Activated CD4-positive, alpha-beta T cell treated with anti-CD3 and anti-CD28 coated beads, Interleukin-2, amount 10 ng/mL, durations not matched to agents 7 days and 5 days (primary cell): ENCODE measurements around the gene CS. TPM values are rescaled to one million over a fixed set of nuclear protein-coding genes. Genes with fewer than 3 reads are reported as not detected.

Source experiments
- CTCF ChIA-PET: fragments of 350-600 bp; sonication (Branson Sonifier 250); formaldehyde crosslinking; loops from one replicate; lab custom pipeline; 2021; ENCODE audit warnings: antibody characterized with exemption; lab: Charles Lee
- POLR2A ChIA-PET: fragments of 350-600 bp; sonication (Branson Sonifier 250); formaldehyde crosslinking; loops from one replicate; lab custom pipeline; 2021; ENCODE audit warnings: antibody characterized with exemption; lab: Charles Lee
- DNase-seq: peaks from one replicate; pipeline ENCODE4 v3.0.0-alpha.2; 2020
- H3K27ac Mint-ChIP-seq: one replicate; pipeline ENCODE4 v1.8.0; 2021; ENCODE audit warnings: mild to moderate bottlenecking, moderate library complexity, mixed read lengths
- H3K27me3 Mint-ChIP-seq: one replicate; pipeline ENCODE4 v1.8.0; 2021; ENCODE audit warnings: mixed read lengths
- H3K36me3 Mint-ChIP-seq: one replicate; pipeline ENCODE4 v1.8.0; 2021; ENCODE audit warnings: low read depth, mixed read lengths
- H3K4me1 Mint-ChIP-seq: one replicate; pipeline ENCODE4 v1.8.0; 2021; ENCODE audit warnings: mixed read lengths
- H3K4me3 Mint-ChIP-seq: one replicate; pipeline ENCODE4 v1.8.0; 2021; ENCODE audit warnings: mild to moderate bottlenecking, moderate library complexity, mixed read lengths
- H3K9me3 Mint-ChIP-seq: one replicate; pipeline ENCODE4 v1.8.0; 2021; ENCODE audit warnings: mixed read lengths
- total RNA-seq, 2 experiments: library from RNA; stranded (reverse); gene quantifications; one replicate each; pipeline ENCODE4 v1.2.3, GENCODE V29; 2021

Gene CS
- total RNA-seq, 2 experiments from 2014 or later, result 177 to 201 TPM

GRCh38 chr12:56315622-56316473, 15.7 kb upstream of the CS start, which contains the start of gene CNPY2:
Gene CNPY2 (minus strand): TSS chr12:56315988. CDS start chr12:56315217, 771 bp downstream.
- Mint-ChIP-seq H3K4me3 (peak within 1 kb of the TSS; percentile 97), H3K27ac (peak within 1 kb of the TSS; percentile 97), H3K27me3 (no peaks in the 10 kb centered on the region), H3K36me3 (peaks cover 23% of the 10 kb centered on the region), H3K4me1 (peaks cover 24% of the 10 kb centered on the region), H3K9me3 (no peaks in the 10 kb centered on the region)
- DNase-seq, result peak; percentile 96
- ChIA-PET CTCF (interaction anchor here (0.6 to 2.3 kb wide), 21 partner anchors 9 to 257 kb away, joined by 3 to 8 read pairs (median 5); partner anchors contain the start of genes IL23A, PAN2, SMARCC2 and SPRYD4), POLR2A (interaction anchor here (0.6 to 1.6 kb wide), 4 partner anchors 31 to 498 kb away, joined by 3 to 10 read pairs (median 4); partner anchors contain the start of genes ORMDL2 and STAT2)

DNA sequence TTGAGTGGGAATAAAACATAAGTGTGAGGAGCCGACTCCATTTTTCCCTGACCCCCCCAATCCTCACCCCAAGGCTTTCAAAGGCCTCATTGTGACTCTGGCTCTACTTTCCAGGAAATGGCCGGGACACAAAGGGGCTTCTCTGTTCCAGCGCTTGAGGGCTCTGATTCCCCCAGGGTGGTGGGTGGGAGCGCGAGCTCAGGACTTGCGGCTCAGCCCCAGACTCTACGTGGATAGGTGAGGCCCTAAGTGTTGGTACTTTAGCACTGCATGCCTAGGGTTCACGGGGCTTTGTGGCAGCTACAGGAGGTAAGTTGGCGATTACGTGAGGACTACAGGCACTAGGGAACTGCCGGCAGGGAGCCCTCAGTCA, 15.1 kb upstream of the CS start:
- ChIA-PET CTCF (interaction anchor here (1.0 to 2.3 kb wide), 17 partner anchors 8 to 258 kb away, joined by 3 to 8 read pairs (median 6); partner anchors contain the start of genes IL23A, PAN2, SMARCC2 and SPRYD4), POLR2A (interaction anchor here (1.6 kb wide), 1 partner anchor 44 kb away, joined by 10 read pairs; the partner anchor contains the start of gene STAT2)
- Mint-ChIP-seq H3K36me3 (peaks cover 27% of the 10 kb centered on the region), H3K9me3 (no peaks in the 10 kb centered on the region), H3K4me1 (peaks cover 24% of the 10 kb centered on the region), H3K4me3 (peak overlapping the region; percentile 97), H3K27me3 (no peaks in the 10 kb centered on the region), H3K27ac (peak overlapping the region; percentile 97)
- no peak for DNase-seq

- H3K36me3 Mint-ChIP-seq, result peaks cover 28% of the 10 kb centered on the region
- ChIA-PET CTCF (interaction anchor here (0.6 to 1.6 kb wide), 9 partner anchors 10 to 444 kb away, joined by 3 to 8 read pairs (median 5); partner anchors contain the start of genes PAN2, SMARCC2 and ZC3H10), POLR2A (no interaction called here)
- peak overlapping the region; percentile 50 for H3K27ac Mint-ChIP-seq
- no peaks in the 10 kb centered on the region for H3K9me3 Mint-ChIP-seq
- no peak overlapping the region for H3K4me3 Mint-ChIP-seq
- H3K27me3 Mint-ChIP-seq, result no peaks in the 10 kb centered on the region
- no peak for DNase-seq
- H3K4me1 Mint-ChIP-seq, result peaks cover 13% of the 10 kb centered on the region
These were observed 10.9 kb upstream of the CS start for GRCh38 chr12:56311003-56311402.

GRCh38 chr12:56308714-56309113, 8.6 kb upstream of the CS start:
- no peaks in the 10 kb centered on the region for H3K9me3 Mint-ChIP-seq
- peaks cover 25% of the 10 kb centered on the region for H3K36me3 Mint-ChIP-seq
- DNase-seq, result no peak
- no peak overlapping the region for H3K4me3 Mint-ChIP-seq
- ChIA-PET CTCF (interaction anchor here (0.8 to 1.5 kb wide), 4 partner anchors 10 to 155 kb away, joined by 3 to 5 read pairs (median 4); partner anchors contain the start of gene RNF41), POLR2A (no interaction called here)
- H3K27me3 Mint-ChIP-seq, result no peaks in the 10 kb centered on the region
- H3K27ac Mint-ChIP-seq, result no peak overlapping the region
- H3K4me1 Mint-ChIP-seq, result peaks cover 2% of the 10 kb centered on the region

- ChIA-PET CTCF (interaction anchor here (1.2 to 1.5 kb wide), 3 partner anchors 8 to 50 kb away, joined by 3 to 4 read pairs (median 3); partner anchors contain the start of gene CNPY2), POLR2A (no interaction called here)
These were observed 7.3 kb upstream of the CS start for GRCh38 chr12:56307221-56307965.

DNA sequence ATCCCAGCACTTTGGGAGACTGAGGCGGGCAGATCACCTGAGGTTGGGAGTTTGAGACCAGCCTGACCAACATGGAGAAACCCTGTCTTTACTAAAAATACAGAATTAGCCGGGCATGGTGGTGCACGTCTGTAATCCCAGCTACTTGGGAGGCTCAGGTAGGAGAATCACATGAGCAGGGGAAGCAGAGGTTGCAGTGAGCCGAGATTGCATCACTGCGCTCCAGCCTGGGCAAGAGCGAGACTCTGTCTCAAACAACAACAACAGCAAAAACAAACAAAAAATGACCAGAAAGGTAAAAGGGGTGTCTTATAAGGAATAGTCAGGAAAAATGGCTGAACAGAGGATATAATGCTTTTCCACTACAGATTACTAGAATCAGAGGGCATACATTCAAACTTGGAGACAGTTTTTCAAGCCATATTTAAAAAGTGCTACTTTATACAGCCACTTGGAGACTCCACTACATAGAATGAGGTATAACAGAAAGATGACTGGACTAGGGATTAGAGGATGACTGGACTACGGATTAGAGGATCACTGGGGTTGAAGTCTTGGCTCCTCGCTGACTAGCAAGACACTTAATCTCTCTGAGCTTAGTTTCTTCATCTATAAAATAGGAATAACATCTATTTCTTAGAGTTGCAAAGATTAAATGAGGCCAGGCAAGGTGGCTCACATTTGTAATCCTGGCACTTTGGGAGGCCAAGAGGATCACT, 4.9 kb upstream of the CS start:
- Mint-ChIP-seq H3K4me3 (no peak overlapping the region), H3K4me1 (peaks cover 19% of the 10 kb centered on the region), H3K27ac (no peak overlapping the region), H3K27me3 (no peaks in the 10 kb centered on the region), H3K9me3 (no peaks in the 10 kb centered on the region), H3K36me3 (peaks cover 15% of the 10 kb centered on the region)
- POLR2A ChIA-PET, result no interaction called here
- CTCF ChIA-PET, result interaction anchor here (0.6 to 1.7 kb wide), 5 partner anchors 8 to 523 kb away, joined by 3 to 5 read pairs (median 3); partner anchors contain the start of gene SMARCC2
- no peak for DNase-seq

More at GRCh38 chr12:56307221-56307965, 7.3 kb upstream of the CS start:
- H3K9me3 Mint-ChIP-seq, result no peaks in the 10 kb centered on the region
- peaks cover 2% of the 10 kb centered on the region for H3K4me1 Mint-ChIP-seq
- no peak for DNase-seq
- H3K27ac Mint-ChIP-seq, result no peak overlapping the region
- H3K27me3 Mint-ChIP-seq, result no peaks in the 10 kb centered on the region
- H3K36me3 Mint-ChIP-seq, result peaks cover 25% of the 10 kb centered on the region
- H3K4me3 Mint-ChIP-seq, result no peak overlapping the region

GRCh38 chr12:56304276-56304675, 4.1 kb upstream of the CS start:
- no peak for DNase-seq
- ChIA-PET CTCF (interaction anchor here (1.4 to 1.7 kb wide), 2 partner anchors 9 to 115 kb away, joined by 3 to 5 read pairs; partner anchors contain the start of gene SMARCC2), POLR2A (no interaction called here)
- Mint-ChIP-seq H3K4me1 (peaks cover 20% of the 10 kb centered on the region), H3K27ac (no peak overlapping the region), H3K4me3 (no peak overlapping the region), H3K27me3 (no peaks in the 10 kb centered on the region), H3K9me3 (no peaks in the 10 kb centered on the region), H3K36me3 (peaks cover 9% of the 10 kb centered on the region)

DNA sequence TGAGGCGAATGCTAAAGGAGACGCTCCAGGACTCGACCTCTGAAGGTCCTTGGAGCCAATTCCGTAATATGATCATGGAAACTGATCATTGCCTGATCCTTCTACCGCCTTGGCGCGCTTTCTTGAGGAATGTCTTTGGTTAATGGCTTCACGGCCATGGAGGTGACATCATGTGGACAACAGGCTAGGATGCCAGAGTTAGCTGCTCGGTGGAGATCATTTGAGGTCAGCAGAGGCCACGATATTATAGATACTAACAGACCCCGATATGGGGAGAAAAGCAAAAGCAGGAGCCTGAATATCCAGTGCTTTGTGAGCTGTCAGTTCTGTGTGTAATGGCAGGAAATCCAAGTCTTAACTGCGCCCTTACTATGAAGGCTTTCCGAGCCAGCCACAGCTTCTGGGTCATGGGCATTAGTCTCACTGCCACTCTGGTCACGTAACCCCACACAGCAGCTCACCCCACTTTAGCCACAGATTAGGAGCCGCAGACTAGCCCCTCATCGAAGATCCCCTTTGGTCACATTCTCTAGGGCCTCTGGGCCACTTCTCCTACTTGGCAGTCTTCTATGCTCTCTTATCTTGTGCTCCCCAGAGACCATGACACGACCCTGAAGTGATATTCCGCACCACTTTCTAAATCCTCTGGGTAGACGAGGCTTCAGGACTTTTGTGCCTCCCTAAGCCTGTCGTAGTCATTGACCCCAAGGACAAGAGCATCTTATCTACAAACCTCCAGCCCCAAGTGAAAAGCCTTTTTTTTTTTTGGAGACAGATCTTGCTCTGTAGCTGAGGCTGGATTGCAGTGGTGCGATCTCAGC, 724 bp upstream of the CS start:
- ChIA-PET CTCF (interaction anchor here (0.6 kb wide), 1 partner anchor 45 kb away, joined by 3 read pairs; no protein-coding TSS in a partner anchor), POLR2A (no interaction called here)
- Mint-ChIP-seq H3K4me3 (peak overlapping the region; percentile 89), H3K27ac (peak overlapping the region; percentile 97), H3K36me3 (peaks cover 24% of the 10 kb centered on the region), H3K9me3 (no peaks in the 10 kb centered on the region), H3K27me3 (no peaks in the 10 kb centered on the region), H3K4me1 (peaks cover 51% of the 10 kb centered on the region)
- no peak for DNase-seq

DNA sequence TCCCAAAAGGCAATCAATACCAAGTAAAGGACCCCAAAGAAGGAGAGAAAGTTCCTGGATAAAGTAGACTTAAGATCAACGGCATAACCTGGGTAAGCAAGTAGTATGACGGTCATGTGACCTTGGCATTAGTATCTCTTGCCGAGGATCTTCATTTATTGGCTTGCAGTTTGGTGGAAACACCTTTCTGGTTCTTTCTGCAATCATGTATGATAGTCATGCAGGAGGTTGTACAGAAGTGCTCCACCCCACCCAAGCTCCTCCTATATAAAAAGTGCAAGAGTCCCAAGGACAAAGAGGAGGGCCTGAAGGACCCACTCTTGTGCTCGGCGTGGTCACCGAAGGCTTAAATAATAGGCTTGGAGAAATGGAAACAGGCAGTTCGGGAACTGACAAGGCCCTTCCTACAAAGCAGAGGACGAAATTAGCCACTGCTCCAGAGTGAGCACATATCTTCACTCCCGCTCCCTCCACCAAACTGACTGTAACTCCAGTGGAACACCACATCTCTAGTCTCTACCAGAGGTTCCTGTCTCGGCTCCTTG, 750 bp downstream of the CS start:
- H3K4me1 Mint-ChIP-seq, result peaks cover 53% of the 10 kb centered on the region
- peak overlapping the region; percentile 89 for H3K4me3 Mint-ChIP-seq
- ChIA-PET POLR2A (no interaction called here), CTCF (interaction anchor here (1.0 to 2.3 kb wide), 7 partner anchors 12 to 109 kb away, joined by 3 to 8 read pairs (median 5); partner anchors contain the start of genes ANKRD52, CNPY2 and RNF41)
- no peaks in the 10 kb centered on the region for H3K27me3 Mint-ChIP-seq
- H3K36me3 Mint-ChIP-seq, result peaks cover 22% of the 10 kb centered on the region
- H3K27ac Mint-ChIP-seq, result peak overlapping the region; percentile 97
- H3K9me3 Mint-ChIP-seq, result no peaks in the 10 kb centered on the region
- DNase-seq, result peak; percentile 47

DNA sequence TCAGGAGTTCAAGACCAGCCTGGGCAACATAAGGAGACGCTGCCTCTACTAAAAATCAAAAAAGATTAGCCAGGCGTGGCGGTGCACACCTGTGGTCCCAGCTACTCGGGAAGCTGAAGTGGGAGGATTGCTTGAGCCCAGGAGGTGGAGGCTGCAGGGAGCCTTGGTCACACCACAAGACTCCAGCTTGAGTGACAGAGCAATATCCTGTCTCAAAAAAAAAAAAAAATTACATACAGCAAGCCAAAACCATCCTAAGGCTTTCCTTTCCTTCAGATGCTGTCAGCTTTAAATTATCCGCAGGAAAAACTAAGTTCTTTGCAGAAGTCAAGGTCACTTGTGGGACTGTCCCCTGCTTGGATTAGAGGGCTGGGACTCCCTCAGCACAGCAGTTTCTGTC, 1.3 kb downstream of the CS start:
- Mint-ChIP-seq H3K27me3 (no peaks in the 10 kb centered on the region), H3K4me1 (peaks cover 57% of the 10 kb centered on the region), H3K27ac (peak overlapping the region; percentile 97), H3K4me3 (peak overlapping the region; percentile 89), H3K36me3 (peaks cover 22% of the 10 kb centered on the region), H3K9me3 (no peaks in the 10 kb centered on the region)
- DNase-seq, result no peak
- ChIA-PET POLR2A (interaction anchor here (0.6 kb wide), 1 partner anchor 14 kb away, joined by 3 read pairs; no protein-coding TSS in a partner anchor), CTCF (interaction anchor here (0.7 to 2.3 kb wide), 9 partner anchors 10 to 134 kb away, joined by 3 to 8 read pairs (median 5); partner anchors contain the start of genes CNPY2 and RNF41)
